Naive thymus-derived CD4-positive, alpha-beta T cell (primary cell): Measurements from ENCODE around the gene TNIP2. TPM values are rescaled to one million over a fixed set of nuclear protein-coding genes. Genes with fewer than 3 reads are reported as not detected.
"Not testable (repeated sequence)": the region's sequence is repeated elsewhere in the genome, so short reads cannot be mapped to it uniquely, and the experiment has no call there.

Experiments
- ATAC-seq: fragments of 150-1000 bp; cut with Tn5 transposase; 2 replicates; pipeline ENCODE4 v1.10.0; 2021; ENCODE audit warnings: mild to moderate bottlenecking, moderate library complexity
- CTCF ChIA-PET: fragments of 350-600 bp; sonication (Branson Sonifier 250); formaldehyde crosslinking; loops from one replicate; lab custom pipeline; 2021; ENCODE audit warnings: antibody characterized with exemption; lab: Charles Lee
- POLR2A ChIA-PET: fragments of 350-600 bp; sonication (Branson Sonifier 250); formaldehyde crosslinking; loops from one replicate; lab custom pipeline; 2021; ENCODE audit warnings: antibody characterized with exemption, inconsistent platforms; lab: Charles Lee
- DNase-seq, 9 donors: peaks; one replicate each; pipeline versions ENCODE4 v3.0.0 to v3.0.0-alpha.2; 2020 to 2022; ENCODE audit warnings: mixed read lengths in 1 of 9
- H3K27ac ChIP-seq: one replicate; pipeline ENCODE4 v1.7.0; 2013; ENCODE audit warnings: mild to moderate bottlenecking, low read depth, low read length, moderate library complexity
- H3K27me3 ChIP-seq, 2 donors: one replicate each; pipeline ENCODE4 v1.7.0; 2013; ENCODE audit warnings: low read length in 2 of 2, mild to moderate bottlenecking in 2 of 2, moderate library complexity in 2 of 2; ENCODE audit not compliant: control insufficient read depth in 2 of 2, insufficient read depth in 2 of 2
- H3K36me3 ChIP-seq, 3 experiments: 1 replicate in 2 of 3; 2 replicates in 1 of 3; pipeline ENCODE4 v1.7.0; 2013; ENCODE audit warnings: low read length in 3 of 3, mild to moderate bottlenecking in 3 of 3, moderate library complexity in 1 of 3; ENCODE audit not compliant: insufficient read depth in 3 of 3, control insufficient read depth in 2 of 3
- H3K4me1 ChIP-seq, 2 donors: one replicate each; pipeline ENCODE4 v1.7.0; 2013; ENCODE audit warnings: low read length in 2 of 2, mild to moderate bottlenecking in 2 of 2, moderate library complexity in 1 of 2; ENCODE audit not compliant: control insufficient read depth in 2 of 2, insufficient read depth in 2 of 2
- H3K4me3 ChIP-seq: 2 replicates; pipeline ENCODE4 v1.7.0; 2013; ENCODE audit warnings: mild to moderate bottlenecking, low read length
- H3K9me3 ChIP-seq, 3 experiments: 1 replicate in 2 of 3; 2 replicates in 1 of 3; pipeline ENCODE4 v1.7.0; 2013; ENCODE audit warnings: low read length in 3 of 3; ENCODE audit not compliant: control insufficient read depth in 2 of 3
- H3K27ac Mint-ChIP-seq, 9 donors: one replicate each; pipeline ENCODE4 v1.8.0; 2020 to 2022; ENCODE audit warnings: mixed read lengths in 9 of 9, mild to moderate bottlenecking in 8 of 9, moderate library complexity in 5 of 9, inconsistent platforms in 2 of 9
- H3K27me3 Mint-ChIP-seq, 5 donors: one replicate each; pipeline ENCODE4 v1.8.0; 2021 to 2022; ENCODE audit warnings: mixed read lengths in 5 of 5, mild to moderate bottlenecking in 1 of 5
- H3K36me3 Mint-ChIP-seq, 5 donors: one replicate each; pipeline ENCODE4 v1.8.0; 2020 to 2022; ENCODE audit warnings: mixed read lengths in 5 of 5, mild to moderate bottlenecking in 3 of 5, inconsistent platforms in 1 of 5
- H3K4me1 Mint-ChIP-seq, 7 donors: one replicate each; pipeline ENCODE4 v1.8.0; 2020 to 2022; ENCODE audit warnings: mixed read lengths in 7 of 7, mild to moderate bottlenecking in 3 of 7, inconsistent platforms in 1 of 7
- H3K4me3 Mint-ChIP-seq, 10 donors: one replicate each; pipeline ENCODE4 v1.8.0; 2020 to 2022; ENCODE audit warnings: mild to moderate bottlenecking in 10 of 10, mixed read lengths in 10 of 10, moderate library complexity in 6 of 10, inconsistent platforms in 2 of 10
- H3K9me3 Mint-ChIP-seq, 11 donors: one replicate each; pipeline ENCODE4 v1.8.0; 2020 to 2022; ENCODE audit warnings: mixed read lengths in 11 of 11, mild to moderate bottlenecking in 4 of 11, inconsistent platforms in 1 of 11, moderate library complexity in 1 of 11
- intact Hi-C, 2 donors: fragments of 100-400 bp; cut with micrococcal nuclease; formaldehyde crosslinking; loops; one replicate each; pipeline ENCODE4 v1.15.1; 2023
- polyA plus RNA-seq, 2 donors: library from polyadenylated mRNA; unstranded; fragments of 300-500 nt; fragmentation: Illumina TruSeq; gene quantifications; one replicate each; pipeline ENCODE4 v1.2.3, GENCODE V29; 2021
- total RNA-seq, 6 experiments: library from RNA in 5 of 6; stranded (reverse) in 5 of 6; gene quantifications; 1 replicate in 5 of 6; 2 replicates in 1 of 6; pipeline ENCODE4 v1.2.3 and lab custom pipeline; 2021 to 2026

Gene TNIP2
- total and polyA plus RNA-seq, 7 experiments from 2014 or later, result 33.6 to 56.0 (median 43.6) TPM

DNA sequence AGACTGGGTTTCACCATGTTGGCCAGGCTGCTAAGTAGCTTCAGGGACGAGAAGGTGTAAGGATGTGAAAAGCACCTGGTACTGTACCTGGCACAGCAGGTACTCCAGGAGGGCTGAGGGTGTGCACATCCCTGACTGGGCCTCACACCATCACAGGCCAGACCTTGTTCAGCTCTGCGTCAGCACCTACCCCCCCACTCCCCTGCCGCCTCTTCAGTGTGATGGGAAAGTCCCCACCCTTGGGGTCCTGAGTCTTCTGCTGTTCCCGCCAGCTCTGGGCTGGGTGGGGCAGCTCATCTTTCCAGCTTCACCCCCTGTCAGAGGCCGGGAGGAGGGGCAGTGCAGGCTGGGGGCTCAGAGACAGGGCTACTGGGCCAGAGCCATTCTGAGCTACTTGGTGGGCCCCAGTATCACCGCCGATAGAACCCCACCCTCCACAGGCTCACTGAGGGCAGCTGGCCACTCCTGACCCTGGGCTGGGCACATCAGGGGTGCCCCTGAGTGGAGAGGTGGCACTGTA is 30.1 kb upstream of the TNIP2 start:
- peaks cover 5 to 25% (median 11%) of the 10 kb centered on the region in 11 donors for H3K9me3 Mint-ChIP-seq
- Histone ChIP-seq H3K36me3 (no peaks in the 10 kb centered on the region), H3K9me3 (peaks cover 0 to 8% (median 0%) of the 10 kb centered on the region in 3 experiments), H3K4me1 (peaks cover 25 to 30% of the 10 kb centered on the region in 2 donors), H3K4me3 (no peak overlapping the region), H3K27me3 (no peaks in the 10 kb centered on the region), H3K27ac (peak overlapping the region; percentile 80)
- ChIA-PET CTCF (interaction anchor here (0.9 kb wide), 1 partner anchor 26 kb away, joined by 3 read pairs; no protein-coding TSS in a partner anchor), POLR2A (interaction anchor here (0.7 to 1.3 kb wide), 4 partner anchors 14 to 52 kb away, joined by 3 to 5 read pairs (median 4); no protein-coding TSS in a partner anchor)
- peak overlapping the region in 6 of 10 donors; percentile 37 to 73 (median 58) for H3K4me3 Mint-ChIP-seq
- ATAC-seq (peak; percentile 80), DNase-seq (peak in 7 of 9 donors; percentile 36 to 88 (median 48))
- peak overlapping the region; percentile 80 to 97 (median 88) for H3K27ac Mint-ChIP-seq
- peaks cover 20 to 49% (median 37%) of the 10 kb centered on the region in 7 donors for H3K4me1 Mint-ChIP-seq
- peaks cover 0 to 15% (median 3%) of the 10 kb centered on the region in 5 donors for H3K36me3 Mint-ChIP-seq
- intact Hi-C loops, result loop anchor here (2.0 to 5.0 kb wide), 2 partner anchors 39 to 66 kb away; no protein-coding TSS in a partner anchor
- H3K27me3 Mint-ChIP-seq, result peaks cover 0 to 16% (median 0%) of the 10 kb centered on the region in 5 donors

DNA sequence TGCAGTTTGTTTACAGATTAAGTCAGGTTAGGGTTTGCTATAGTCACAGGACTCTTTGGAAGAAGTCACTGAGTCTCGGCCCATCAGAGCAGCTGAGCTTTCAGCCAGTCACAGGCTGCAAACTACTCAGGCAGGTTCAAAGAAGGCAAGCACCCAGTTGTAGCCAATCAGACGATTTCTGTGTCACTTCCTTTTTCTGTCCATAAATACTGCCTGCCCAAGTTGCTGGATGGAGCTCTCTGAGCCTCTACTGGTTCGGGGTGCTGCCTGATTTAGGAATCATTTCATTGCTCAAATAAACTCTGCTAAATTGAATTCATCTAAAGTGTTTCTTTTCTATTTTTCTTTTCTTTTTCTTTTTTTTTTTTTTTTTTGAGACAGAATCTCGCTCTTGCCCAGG is 29.5 kb upstream of the TNIP2 start:
- H3K9me3 ChIP-seq, result peaks cover 0 to 8% (median 0%) of the 10 kb centered on the region in 3 experiments
- Mint-ChIP-seq H3K9me3 (peaks cover 5 to 28% (median 11%) of the 10 kb centered on the region in 11 donors), H3K27ac (peak overlapping the region; percentile 68 to 97 (median 88)), H3K27me3 (peaks cover 0 to 16% (median 0%) of the 10 kb centered on the region in 5 donors), H3K36me3 (peaks cover 0 to 18% (median 3%) of the 10 kb centered on the region in 5 donors), H3K4me1 (peaks cover 20 to 46% (median 37%) of the 10 kb centered on the region in 7 donors), H3K4me3 (peak overlapping the region in 2 of 10 donors; percentile 57 to 62)
- intact Hi-C loops, result loop anchor here (1.0 to 5.0 kb wide), 3 partner anchors 21 to 67 kb away; no protein-coding TSS in a partner anchor
- H3K36me3 ChIP-seq, result no peaks in the 10 kb centered on the region
- DNase-seq (peak in 6 of 9 donors; percentile 38 to 58 (median 52)), ATAC-seq (peak; percentile 58)
- ChIA-PET CTCF (interaction anchor here (0.9 kb wide), 1 partner anchor 27 kb away, joined by 3 read pairs; no protein-coding TSS in a partner anchor), POLR2A (interaction anchor here (0.7 to 1.3 kb wide), 5 partner anchors 12 to 53 kb away, joined by 3 to 5 read pairs (median 3); no protein-coding TSS in a partner anchor)
- H3K4me1 ChIP-seq, result peaks cover 25 to 30% of the 10 kb centered on the region in 2 donors
- no peaks in the 10 kb centered on the region for H3K27me3 ChIP-seq
- peak overlapping the region; percentile 80 for H3K27ac ChIP-seq
- no peak overlapping the region for H3K4me3 ChIP-seq

DNA sequence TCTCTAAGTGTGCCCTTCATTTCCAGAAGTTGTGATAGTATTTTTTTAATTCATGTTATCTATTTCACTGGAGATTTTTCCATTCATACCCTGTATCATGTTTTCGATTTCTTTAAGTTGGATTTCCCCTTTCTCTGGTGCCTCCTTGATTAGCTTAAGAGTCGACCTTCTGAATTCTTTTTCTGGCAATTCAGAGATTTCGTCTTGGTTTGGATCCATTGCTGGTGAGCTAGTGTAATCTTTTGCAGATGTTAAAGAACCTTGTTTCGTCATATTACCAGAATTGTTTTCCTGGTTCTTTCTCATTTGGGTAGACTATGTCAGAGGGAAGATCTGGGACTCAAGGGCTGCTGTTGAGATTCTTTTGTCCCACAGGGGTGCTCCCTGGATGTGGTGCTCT is 27.7 kb upstream of the TNIP2 start:
- H3K4me3 Mint-ChIP-seq, result no peak overlapping the region

DNA sequence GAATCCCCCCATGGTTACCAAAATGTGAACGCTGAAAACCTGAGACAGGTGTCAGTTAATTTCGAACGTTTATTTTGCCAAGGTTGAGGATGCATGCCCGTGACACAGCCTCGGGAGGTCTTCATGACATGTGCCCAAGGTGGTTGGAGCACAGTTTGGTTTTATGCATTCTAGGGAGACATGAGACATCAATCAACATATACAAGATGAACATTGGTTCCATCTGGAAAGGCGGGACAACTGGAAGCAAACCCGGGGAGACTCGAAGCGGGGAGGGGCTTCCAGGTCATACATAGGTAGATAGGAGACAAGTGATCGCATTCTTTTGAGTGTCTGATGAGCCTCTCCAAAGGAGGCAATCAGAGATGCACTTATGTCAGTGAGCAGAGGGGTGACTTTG is 25.8 kb upstream of the TNIP2 start:
- peaks cover 0 to 18% (median 3%) of the 10 kb centered on the region in 5 donors for H3K36me3 Mint-ChIP-seq
- H3K27me3 ChIP-seq, result no peaks in the 10 kb centered on the region
- peaks cover 6 to 23% (median 15%) of the 10 kb centered on the region in 7 donors for H3K4me1 Mint-ChIP-seq
- H3K4me1 ChIP-seq, result peaks cover 8 to 14% of the 10 kb centered on the region in 2 donors
- intact Hi-C loops, result no loop called here
- ChIA-PET POLR2A (interaction anchor here (1.2 kb wide), 1 partner anchor 10 kb away, joined by 5 read pairs; no protein-coding TSS in a partner anchor), CTCF (no interaction called here)
- H3K36me3 ChIP-seq, result no peaks in the 10 kb centered on the region
- H3K27ac ChIP-seq, result no peak overlapping the region
- peaks cover 5 to 28% (median 11%) of the 10 kb centered on the region in 11 donors for H3K9me3 Mint-ChIP-seq
- no peak for DNase-seq
- H3K9me3 ChIP-seq, result peaks cover 0 to 8% (median 0%) of the 10 kb centered on the region in 3 experiments
- no peak overlapping the region for H3K27ac Mint-ChIP-seq
- no peak overlapping the region for H3K4me3 ChIP-seq
- H3K4me3 Mint-ChIP-seq, result no peak overlapping the region
- no peak for ATAC-seq
- H3K27me3 Mint-ChIP-seq, result peaks cover 0 to 16% (median 0%) of the 10 kb centered on the region in 5 donors

More for the DNA sequence above, 27.7 kb upstream of the TNIP2 start:
- Histone ChIP-seq H3K27me3 (no peaks in the 10 kb centered on the region), H3K36me3 (no peaks in the 10 kb centered on the region), H3K4me3 (no peak overlapping the region), H3K27ac (no peak overlapping the region), H3K4me1 (peaks cover 25 to 30% of the 10 kb centered on the region in 2 donors), H3K9me3 (peaks cover 0 to 8% (median 0%) of the 10 kb centered on the region in 3 experiments)
- ATAC-seq (no peak), DNase-seq (no peak)
- H3K27me3 Mint-ChIP-seq, result peaks cover 0 to 16% (median 0%) of the 10 kb centered on the region in 5 donors
- peaks cover 0 to 18% (median 3%) of the 10 kb centered on the region in 5 donors for H3K36me3 Mint-ChIP-seq
- intact Hi-C loops, result no loop called here
- CTCF ChIA-PET, result interaction anchor here (0.6 to 1.4 kb wide), 4 partner anchors 15 to 1204 kb away, joined by 3 to 5 read pairs (median 4); no protein-coding TSS in a partner anchor
- POLR2A ChIA-PET, result interaction anchor here (0.7 to 1.3 kb wide), 3 partner anchors 11 to 909 kb away, joined by 3 read pairs; no protein-coding TSS in a partner anchor
- peaks cover 12 to 37% (median 31%) of the 10 kb centered on the region in 7 donors for H3K4me1 Mint-ChIP-seq
- H3K27ac Mint-ChIP-seq, result peak overlapping the region in 4 of 9 donors; percentile 15 to 71 (median 54)
- H3K9me3 Mint-ChIP-seq, result peaks cover 5 to 28% (median 11%) of the 10 kb centered on the region in 11 donors

DNA sequence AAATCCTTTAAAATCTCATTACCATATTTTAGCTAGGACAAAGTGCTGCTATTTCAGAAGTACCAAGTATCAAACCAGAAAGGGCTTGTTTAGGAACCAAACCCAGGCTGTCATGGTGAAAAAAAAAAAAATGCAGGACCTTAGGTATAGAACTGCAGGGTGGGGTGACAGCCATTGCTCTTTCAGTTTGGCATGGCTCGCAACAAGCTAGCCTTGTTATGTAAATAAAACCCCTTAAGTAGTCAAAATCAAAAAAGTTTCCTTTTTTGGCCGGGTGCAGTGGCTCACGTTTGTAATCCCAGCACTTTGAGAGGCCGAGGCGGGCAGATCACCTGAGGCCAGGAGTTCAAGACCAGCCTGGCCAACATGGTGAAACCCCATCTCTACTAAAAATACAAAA is 24.5 kb upstream of the TNIP2 start:
- H3K27ac ChIP-seq, H3K4me3 Mint-ChIP-seq, H3K27ac Mint-ChIP-seq, intact Hi-C loops, DNase-seq, CTCF ChIA-PET, ATAC-seq, POLR2A ChIA-PET, H3K4me1 ChIP-seq, H3K9me3 ChIP-seq, H3K27me3 ChIP-seq, H3K4me3 ChIP-seq, H3K36me3 ChIP-seq: not testable (repeated sequence)
- H3K36me3 Mint-ChIP-seq, result peaks cover 0 to 18% (median 3%) of the 10 kb centered on the region in 5 donors
- H3K9me3 Mint-ChIP-seq, result peaks cover 5 to 28% (median 11%) of the 10 kb centered on the region in 11 donors
- H3K4me1 Mint-ChIP-seq, result peaks cover 0 to 10% (median 2%) of the 10 kb centered on the region in 7 donors
- H3K27me3 Mint-ChIP-seq, result peaks cover 0 to 16% (median 0%) of the 10 kb centered on the region in 5 donors

DNA sequence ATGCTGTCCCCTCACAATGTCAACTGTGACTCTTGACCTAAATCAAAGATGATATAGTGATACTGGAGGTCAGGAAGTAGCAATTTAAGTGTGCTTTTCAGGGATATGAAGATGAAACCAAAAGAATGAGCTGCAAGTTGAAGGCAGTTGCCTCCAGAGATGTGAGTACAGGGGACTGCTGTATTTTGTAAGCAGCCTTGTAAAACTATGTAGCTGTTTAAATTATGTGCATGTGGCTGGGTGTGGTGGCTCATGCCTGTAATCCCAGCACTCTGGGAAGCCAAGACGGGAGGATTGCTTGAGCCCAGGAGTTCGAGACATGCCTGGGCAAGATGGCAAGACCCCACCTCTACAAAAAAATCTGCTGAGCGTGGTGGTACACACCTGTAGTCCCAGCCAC is 15.1 kb upstream of the TNIP2 start:
- H3K27ac ChIP-seq, result no peak overlapping the region
- H3K27me3 ChIP-seq, result no peaks in the 10 kb centered on the region
- H3K36me3 ChIP-seq, result no peaks in the 10 kb centered on the region
- DNase-seq, result no peak
- ChIA-PET POLR2A (interaction anchor here (0.7 to 1.2 kb wide), 5 partner anchors 12 to 86 kb away, joined by 3 to 4 read pairs (median 3); no protein-coding TSS in a partner anchor), CTCF (interaction anchor here (0.6 kb wide), 1 partner anchor 42 kb away, joined by 3 read pairs; no protein-coding TSS in a partner anchor)
- H3K4me1 Mint-ChIP-seq, result peaks cover 7 to 26% (median 13%) of the 10 kb centered on the region in 7 donors
- H3K4me1 ChIP-seq, result peaks cover 0 to 12% of the 10 kb centered on the region in 2 donors
- peaks cover 0 to 9% (median 0%) of the 10 kb centered on the region in 11 donors for H3K9me3 Mint-ChIP-seq
- no peaks in the 10 kb centered on the region for H3K9me3 ChIP-seq
- H3K4me3 ChIP-seq, result no peak overlapping the region
- H3K36me3 Mint-ChIP-seq, result peaks cover 0 to 13% (median 0%) of the 10 kb centered on the region in 5 donors
- peak overlapping the region in 6 of 9 donors; percentile 25 to 56 (median 49) for H3K27ac Mint-ChIP-seq
- no peaks in the 10 kb centered on the region for H3K27me3 Mint-ChIP-seq
- H3K4me3 Mint-ChIP-seq, result no peak overlapping the region
- intact Hi-C loops, result no loop called here
- ATAC-seq, result no peak
